ENCODE data around the gene WIZ.
A peak's percentile ranks its signal among the peaks of the same experiment; 100 is the strongest.
"Not testable (repeated sequence)": the region's sequence is repeated elsewhere in the genome, so short reads cannot be mapped to it uniquely, and the experiment has no call there.

Gene WIZ

GRCh38 chr19:15401397-15401710 is 48.4 kb downstream of the WIZ start:
- no peak for DNase-seq

DNA sequence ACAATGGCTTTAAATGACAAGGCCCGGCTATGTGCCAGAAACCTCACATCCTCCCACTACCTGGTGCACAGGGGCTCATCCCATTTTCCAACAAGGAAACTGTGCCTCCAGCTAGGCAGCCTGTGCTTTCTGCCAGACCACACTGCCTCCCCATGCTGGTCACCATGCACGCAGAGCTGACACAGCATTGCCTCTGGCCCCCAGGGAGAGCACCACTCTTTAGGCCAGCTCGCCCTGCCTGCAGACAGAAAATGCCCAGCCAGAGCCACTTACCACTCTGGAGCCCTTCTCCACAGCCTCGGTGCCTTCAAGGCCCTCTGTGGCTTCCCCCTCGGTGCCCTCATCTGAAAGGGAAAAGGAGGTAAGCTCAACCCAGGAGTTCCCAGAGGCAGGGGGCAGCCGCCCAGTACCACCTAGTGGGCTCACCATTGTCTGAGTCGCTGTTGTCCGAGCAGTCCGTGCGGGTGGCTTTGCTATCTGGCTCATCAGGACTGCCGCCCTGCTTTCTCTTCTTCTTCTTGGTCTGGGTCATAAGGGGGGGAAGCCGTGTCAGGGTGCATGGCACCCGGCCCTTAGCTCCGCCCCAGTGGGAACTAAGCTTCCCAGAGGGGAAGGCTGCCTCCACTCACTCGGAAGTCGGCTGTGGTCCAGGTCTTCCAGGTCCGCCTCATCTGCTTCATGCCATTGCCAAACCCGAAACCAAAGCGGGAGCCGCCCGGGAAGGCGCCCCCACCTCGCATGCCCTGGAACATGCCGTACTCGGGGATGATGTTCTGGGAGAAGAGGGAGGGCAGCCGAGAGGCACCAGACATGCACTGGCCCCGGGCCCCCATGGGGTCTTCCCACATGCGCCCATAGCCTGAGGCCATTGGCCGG is 49.0 kb downstream of the WIZ start:
- DNase-seq = no peak

- no peak for DNase-seq
Observed at GRCh38 chr19:15399635-15400034, 50.1 kb downstream of the WIZ start.

- DNase-seq = no peak
Observed at GRCh38 chr19:15399234-15399515, 50.6 kb downstream of the WIZ start.

GRCh38 chr19:15398501-15399233 is 51.1 kb downstream of the WIZ start:
- no peak for DNase-seq

DNA sequence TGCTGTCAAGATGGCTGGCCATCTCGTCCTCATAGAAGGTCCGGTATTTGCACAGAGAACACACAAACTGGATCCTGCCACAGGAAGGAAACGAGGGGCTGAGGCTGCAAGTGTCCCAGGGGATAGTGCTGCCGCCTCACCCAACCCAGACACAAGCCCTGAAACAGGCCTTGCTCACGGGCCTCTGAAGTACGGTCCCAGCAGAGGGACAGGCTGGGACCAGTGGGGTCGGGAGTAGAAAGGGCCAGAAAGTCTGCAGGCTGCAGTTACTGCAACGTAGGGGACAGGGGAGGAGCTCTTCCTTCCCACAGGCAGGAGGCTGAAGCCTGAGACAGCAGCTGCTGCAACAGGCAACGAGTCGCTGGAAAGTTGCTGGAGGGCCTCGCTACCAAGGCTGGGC is 52.0 kb downstream of the WIZ start:
- no peak for DNase-seq

- no peak for DNase-seq
Observed at GRCh38 chr19:15397236-15397635, 52.5 kb downstream of the WIZ start.

DNA sequence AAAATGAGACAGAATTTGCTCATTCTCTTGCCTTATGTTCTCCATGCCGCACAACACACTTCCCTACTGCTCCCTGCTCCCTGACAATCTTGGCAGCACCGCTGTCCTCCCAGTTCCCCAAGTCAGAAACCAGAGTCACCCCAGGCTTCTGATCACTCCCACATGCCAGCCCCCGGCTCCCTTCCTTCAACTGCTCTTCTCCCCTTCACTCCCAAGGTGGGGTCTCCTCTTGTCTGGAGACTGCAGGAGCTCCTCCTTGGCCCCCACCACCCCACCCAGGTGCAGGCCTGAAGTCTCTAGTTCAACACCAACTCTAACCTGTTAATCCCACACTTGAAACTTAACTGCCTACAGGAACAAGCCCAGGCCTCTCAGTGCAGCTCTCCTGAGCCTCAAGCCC is 53.3 kb downstream of the WIZ start:
- DNase-seq = no peak

DNA sequence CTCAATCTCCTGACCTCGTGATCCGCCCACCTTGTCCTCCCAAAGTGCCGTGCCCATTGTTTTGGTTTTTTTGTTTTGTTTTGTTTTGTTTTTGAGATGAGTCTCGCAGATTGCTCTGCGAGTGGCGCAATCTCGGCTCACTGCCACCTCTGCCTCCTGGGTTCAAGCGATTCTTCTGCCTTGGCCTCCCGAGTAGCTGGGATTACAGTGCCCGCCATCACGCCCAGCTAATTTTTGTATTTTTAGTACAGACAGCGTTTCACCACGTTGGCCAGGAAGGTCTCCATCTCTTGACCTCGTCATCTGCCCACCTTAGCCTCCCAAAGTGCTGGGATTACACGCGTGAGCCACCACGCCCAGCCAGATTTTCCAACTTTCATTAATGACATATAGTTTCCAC is 54.5 kb downstream of the WIZ start:
- DNase-seq = not testable (repeated sequence)

DNA sequence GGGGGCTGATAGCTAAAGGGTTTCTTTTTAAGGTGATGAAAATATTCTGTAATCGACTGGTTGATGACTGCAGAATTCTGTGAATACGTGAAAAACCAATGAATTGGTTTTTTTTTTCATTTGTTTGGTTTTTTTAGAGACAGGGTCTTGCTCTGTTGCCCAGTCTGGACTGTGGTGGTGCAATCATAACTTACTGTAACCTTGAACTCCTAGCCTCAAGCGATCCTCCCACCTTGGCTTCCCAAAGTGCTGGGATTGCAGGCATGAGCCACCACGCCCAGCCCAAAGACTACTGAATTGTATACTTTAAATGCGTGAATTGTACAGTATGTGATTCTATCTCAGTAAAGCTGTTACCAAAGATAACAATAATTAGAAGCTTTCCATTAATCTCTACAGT is 55.3 kb downstream of the WIZ start:
- DNase-seq = no peak

DNA sequence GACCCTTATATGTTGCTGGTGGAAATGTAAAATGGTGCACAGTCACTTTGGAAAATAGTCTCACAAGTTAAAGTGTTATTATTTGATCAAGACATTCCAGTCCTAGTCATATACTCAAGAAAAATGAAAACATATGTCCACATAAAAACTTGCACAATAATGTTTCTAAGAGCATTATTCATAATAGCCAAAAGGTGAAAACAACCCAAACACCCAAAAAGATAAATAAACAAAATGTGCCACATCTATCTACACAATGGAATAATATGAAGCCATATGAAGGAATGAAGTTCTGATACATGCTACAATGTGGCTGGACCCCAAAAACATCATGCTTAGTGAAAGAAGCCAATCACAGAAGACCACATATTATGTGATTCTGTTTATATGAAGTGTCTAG is 55.8 kb downstream of the WIZ start:
- no peak for DNase-seq

GRCh38 chr19:15390814-15391213 is 58.9 kb downstream of the WIZ start:
- no peak for DNase-seq

GRCh38 chr19:15381864-15382263 is 67.9 kb downstream of the WIZ start:
- no peak for DNase-seq

DNA sequence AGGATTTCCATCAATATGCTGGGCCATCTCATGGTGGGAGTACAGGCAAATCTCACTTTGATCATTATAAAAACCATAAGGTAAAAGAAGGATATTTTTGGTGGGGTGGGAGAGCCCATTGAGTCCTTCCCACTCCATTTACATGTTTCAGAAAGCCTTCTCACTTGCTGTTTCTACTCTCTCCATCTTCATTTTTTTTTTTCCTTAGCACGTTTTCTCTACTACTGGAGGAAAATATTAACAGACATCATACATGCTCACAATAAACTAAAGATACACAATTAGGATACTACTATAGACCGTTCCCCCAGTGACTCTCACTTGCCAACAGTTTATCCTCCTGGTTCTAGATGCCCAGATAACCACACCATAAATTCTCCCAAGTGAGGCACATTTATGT is 68.3 kb downstream of the WIZ start:
- DNase-seq = no peak

GRCh38 chr19:15379999-15380647 is 69.6 kb downstream of the WIZ start:
- peak in 1 of 2 experiments; percentile 57 for DNase-seq

- peak; percentile 97 to 99 for DNase-seq
Observed at GRCh38 chr19:15379083-15379998, 70.4 kb downstream of the WIZ start, which contains the start of gene AKAP8. TSS of gene AKAP8 (minus strand) at chr19:15379787. CDS start at chr19:15379731, 56 bp downstream.

- peak; percentile 12 to 37 for DNase-seq
Observed at GRCh38 chr19:15378534-15379082, 71.1 kb downstream of the WIZ start.

DNA sequence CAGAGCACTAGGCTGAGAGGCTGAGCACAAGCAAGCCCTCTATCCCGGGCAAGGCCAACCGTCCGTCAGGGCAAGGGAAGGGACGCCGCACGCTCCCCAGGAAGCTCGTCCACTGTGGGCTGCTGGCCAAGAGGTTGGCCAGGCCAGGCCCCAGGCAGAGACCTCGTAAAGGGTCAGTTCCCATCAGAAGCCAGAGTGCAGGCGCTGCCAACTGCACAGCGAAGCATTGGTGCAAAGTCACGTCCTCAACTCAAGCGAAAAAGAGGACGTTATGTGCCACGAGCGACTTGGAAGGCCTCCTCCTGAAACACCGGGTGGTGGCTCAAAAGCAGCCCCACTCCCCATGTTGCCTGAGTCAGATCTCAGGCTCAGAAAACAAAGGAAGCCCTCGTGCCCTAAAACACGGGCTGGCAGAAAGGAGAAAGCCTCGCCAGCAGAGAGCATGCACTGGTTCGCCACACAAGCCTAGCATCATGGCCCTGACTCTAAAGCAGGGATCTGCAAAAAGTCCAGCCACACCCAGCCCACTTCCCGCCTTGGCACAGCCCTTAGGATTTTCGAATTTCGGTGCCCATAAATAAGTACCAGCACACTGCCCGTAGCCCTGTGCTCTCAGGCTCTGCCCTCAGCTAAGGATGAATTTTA is 74.8 kb downstream of the WIZ start:
- DNase-seq = no peak

GRCh38 chr19:15374105-15374651 is 75.6 kb downstream of the WIZ start:
- no peak for DNase-seq

DNA sequence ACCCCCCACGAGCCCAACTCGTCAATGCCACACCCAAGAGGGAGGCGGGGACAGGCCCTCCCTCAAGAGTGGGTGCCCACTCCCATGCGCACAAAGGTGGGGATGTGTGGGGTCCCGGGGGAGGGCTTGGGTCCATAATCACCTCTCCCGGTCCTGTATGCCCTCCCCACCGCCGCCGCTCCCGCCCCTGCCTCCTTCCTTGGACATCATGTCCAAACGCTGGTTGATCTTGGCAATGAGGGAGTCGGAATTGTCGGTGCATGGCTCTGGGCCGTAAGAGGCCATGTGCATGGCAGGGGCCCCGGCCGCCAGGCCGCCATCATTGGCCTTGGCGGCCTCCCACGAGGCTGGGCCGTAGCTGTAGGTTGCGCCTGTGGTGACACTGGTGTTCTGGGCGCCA is 76.1 kb downstream of the WIZ start:
- no peak for DNase-seq

DNA sequence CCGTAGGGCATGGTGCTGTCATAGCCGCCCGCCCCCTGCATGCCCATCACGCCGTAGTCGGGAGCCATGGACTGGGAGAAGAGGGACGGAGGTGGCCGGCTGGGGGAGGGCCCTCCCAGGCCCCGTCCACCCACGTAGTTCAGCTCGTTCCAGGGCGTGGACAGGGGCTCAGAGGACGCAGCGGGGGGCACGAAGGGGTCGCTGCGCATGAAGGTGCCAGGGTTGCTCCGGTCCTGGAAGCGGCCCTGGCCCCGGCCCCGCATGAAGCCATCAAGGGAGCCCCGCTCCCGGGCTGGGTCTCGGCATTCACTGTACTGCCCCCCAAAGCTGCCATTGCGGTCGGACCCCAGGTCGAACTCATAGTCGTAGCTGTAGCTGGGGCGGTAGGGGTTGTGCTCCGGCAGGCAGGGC is 76.9 kb downstream of the WIZ start:
- no peak for DNase-seq

DNA sequence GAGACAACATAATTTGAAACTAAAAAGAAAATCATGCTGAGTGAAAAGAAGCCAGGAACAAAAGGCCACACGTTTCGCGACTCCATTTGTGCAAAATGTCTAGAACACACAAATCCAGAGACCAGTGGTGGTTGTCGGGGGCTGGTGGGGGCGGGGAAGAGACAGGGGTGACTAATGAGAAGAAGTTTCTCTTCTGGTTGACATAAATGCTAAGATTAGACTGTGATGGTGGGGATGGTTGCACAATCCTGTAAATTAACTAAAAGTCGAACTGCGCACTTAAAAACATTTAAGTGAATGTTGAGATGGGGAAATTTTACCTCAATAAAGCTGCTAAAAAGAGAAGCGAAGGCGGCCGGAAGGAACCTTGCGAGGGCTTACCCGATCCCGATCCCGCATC is 77.3 kb downstream of the WIZ start:
- DNase-seq = no peak
